Lower leg skin (tissue), 4 donors: Measurements from ENCODE around the gene C1orf35. TPM values are rescaled to one million over a fixed set of nuclear protein-coding genes. Genes with fewer than 3 reads are reported as not detected.

Source experiments
- DNase-seq, 2 donors: peaks; one replicate each; pipeline ENCODE4 v3.0.0-alpha.2; 2019; ENCODE audit warnings: low spot score in 2 of 2
- H3K4me3 ChIP-seq: fragments of 200-600 bp; sonication (generic); 2 replicates; pipeline ENCODE4 v1.5.1; 2017; ENCODE audit warnings: mild to moderate bottlenecking, low read depth; ENCODE audit not compliant: poor library complexity, severe bottlenecking
- POLR2A ChIP-seq, 2 donors: fragments of 450-650 bp; IDR thresholded peaks; one replicate each; pipeline ENCODE4 v1.6.1; 2016 to 2017; ENCODE audit warnings: antibody characterized with exemption in 2 of 2, mild to moderate bottlenecking in 1 of 2, moderate library complexity in 1 of 2
- WGBS, 2 donors: methylation state at CpG; one replicate each; pipeline ENCODE4 v1.1.5; 2018; 5-methylcytosine and 5-hydroxymethylcytosine counted together
- intact Hi-C: fragments of 100-400 bp; cut with DNase I; formaldehyde crosslinking; loops from one replicate; pipeline ENCODE4 v1.15.0; 2023; ENCODE audit warnings: low total_unique reads
- total RNA-seq, 4 donors: library from RNA; depleted of rRNA; stranded (reverse); fragments of >200 nt; gene quantifications; one replicate each; pipeline ENCODE4 v1.1.0, GENCODE V29; 2016
- TF ChIP-seq, protein P1 (sequence below), 3 donors: fragments of 450-650 bp; IDR thresholded peaks; one replicate each; pipeline ENCODE4 v1.5.1; 2016; ENCODE audit warnings: antibody characterized with exemption in 3 of 3, mild to moderate bottlenecking in 3 of 3, moderate library complexity in 2 of 3

C1orf35 gene
- total RNA-seq, 4 donors from 2014 or later, result 16.9 to 37.0 (median 31.3) TPM

DNA sequence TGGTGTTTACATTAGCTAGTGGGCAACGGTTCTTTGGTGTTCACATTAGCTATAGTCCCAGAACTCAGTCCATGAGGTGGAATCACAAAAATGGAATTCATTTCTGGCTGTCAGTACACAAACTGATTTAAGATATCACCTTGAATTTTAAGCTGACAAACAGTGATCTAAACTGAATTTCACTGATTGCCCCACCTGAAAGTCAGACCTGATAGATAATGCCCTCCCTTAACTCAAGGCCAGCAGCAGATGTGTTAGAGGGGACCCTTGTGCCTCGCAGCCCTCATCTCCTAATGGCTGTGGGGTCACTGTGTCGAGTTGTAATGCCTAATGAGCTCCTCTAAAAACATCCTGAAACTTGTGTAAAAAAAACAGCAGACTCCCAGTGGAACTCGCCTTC, 12.0 kb downstream of the C1orf35 start:
- no peak overlapping the region for H3K4me3 ChIP-seq
- 46 to 55% methylated on average over 4 of the region's 4 CpGs for WGBS, 2 donors
- DNase-seq, result no peak
- TF ChIP-seq, protein P1, sequence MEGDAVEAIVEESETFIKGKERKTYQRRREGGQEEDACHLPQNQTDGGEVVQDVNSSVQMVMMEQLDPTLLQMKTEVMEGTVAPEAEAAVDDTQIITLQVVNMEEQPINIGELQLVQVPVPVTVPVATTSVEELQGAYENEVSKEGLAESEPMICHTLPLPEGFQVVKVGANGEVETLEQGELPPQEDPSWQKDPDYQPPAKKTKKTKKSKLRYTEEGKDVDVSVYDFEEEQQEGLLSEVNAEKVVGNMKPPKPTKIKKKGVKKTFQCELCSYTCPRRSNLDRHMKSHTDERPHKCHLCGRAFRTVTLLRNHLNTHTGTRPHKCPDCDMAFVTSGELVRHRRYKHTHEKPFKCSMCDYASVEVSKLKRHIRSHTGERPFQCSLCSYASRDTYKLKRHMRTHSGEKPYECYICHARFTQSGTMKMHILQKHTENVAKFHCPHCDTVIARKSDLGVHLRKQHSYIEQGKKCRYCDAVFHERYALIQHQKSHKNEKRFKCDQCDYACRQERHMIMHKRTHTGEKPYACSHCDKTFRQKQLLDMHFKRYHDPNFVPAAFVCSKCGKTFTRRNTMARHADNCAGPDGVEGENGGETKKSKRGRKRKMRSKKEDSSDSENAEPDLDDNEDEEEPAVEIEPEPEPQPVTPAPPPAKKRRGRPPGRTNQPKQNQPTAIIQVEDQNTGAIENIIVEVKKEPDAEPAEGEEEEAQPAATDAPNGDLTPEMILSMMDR (IDR thresholded peaks at IDR 0.05), result no peak
- no peak for TF ChIP-seq POLR2A (IDR thresholded peaks at IDR 0.05)
- intact Hi-C loops, result no loop called here

DNA sequence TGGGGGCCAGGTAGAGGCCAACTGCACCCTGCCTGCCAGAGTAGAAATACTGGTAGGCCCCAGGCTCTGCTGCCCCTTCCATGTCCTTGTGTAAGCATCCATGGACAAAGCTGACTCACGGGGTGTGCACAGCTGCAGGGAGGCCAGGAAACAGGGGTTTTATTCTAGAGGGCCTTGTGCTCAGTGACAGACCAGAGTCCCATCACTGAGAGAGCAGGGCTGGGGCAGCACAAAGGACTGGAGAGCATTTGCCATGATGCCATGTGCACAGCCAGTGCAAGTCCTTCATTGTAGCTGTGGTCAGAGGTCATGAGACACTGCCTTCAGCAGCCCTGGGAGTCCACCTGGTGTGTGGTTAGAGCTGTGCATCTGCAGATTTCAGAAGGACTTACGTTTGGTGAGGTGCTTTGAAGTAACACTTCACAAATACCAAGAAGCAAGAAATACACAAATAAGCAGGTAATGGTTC, 12.5 kb downstream of the C1orf35 start:
- peak in 1 of 2 donors; percentile 68 for DNase-seq
- 28 to 30% methylated on average over 2 of the region's 2 CpGs for WGBS, 2 donors
- intact Hi-C loops, result no loop called here
- H3K4me3 ChIP-seq, result no peak overlapping the region
- TF ChIP-seq POLR2A (IDR thresholded peaks at IDR 0.05), result no peak
- TF ChIP-seq, protein P1 (IDR thresholded peaks at IDR 0.05), result no peak

DNA sequence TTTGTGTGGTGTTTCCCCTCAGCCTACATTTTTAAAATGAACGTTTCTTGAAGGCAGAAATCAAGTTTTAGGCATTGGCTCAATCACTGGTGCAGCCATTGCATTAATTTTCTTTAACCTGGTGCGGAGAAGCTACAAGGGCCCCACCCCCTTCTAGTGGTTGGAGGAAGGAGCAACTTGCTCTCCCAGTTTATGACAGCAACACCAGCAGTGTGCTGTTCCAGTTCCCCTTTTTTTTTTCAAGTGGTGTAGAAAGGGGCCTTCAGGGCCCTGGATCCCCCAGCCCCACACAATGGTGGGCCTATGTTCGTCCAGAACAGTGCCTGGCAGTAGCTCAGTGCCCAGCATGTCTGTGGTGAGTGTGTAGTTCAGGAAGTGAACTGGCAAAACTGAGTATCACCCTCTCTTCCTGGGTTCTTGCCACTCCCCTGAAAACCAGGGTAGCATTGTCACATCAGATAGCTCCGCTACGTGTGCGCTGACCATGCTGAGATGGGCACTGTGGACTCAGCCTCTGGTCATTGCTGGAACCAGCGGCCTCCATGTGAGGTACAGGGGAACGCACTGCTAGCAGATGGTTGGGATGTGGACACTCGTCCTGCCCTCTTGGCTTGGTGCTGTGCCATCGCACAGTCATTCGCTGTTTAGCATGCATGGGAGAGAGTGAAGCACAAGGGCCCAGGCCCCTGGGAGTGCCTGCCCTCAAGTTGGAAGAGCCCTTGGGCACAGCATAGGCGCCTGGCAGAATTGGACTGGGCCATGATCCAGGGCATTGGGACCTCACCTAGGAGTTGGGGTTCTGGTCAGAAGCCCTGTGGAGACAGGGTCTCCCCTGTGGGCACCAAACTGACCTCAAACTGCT, 13.4 kb downstream of the C1orf35 start:
- 53 to 54% methylated on average over 12 of the region's 12 CpGs for WGBS, 2 donors
- intact Hi-C loops, result no loop called here
- H3K4me3 ChIP-seq, result no peak overlapping the region
- DNase-seq, result no peak
- TF ChIP-seq, protein P1 (IDR thresholded peaks at IDR 0.05), result no peak
- TF ChIP-seq POLR2A (IDR thresholded peaks at IDR 0.05), result no peak

DNA sequence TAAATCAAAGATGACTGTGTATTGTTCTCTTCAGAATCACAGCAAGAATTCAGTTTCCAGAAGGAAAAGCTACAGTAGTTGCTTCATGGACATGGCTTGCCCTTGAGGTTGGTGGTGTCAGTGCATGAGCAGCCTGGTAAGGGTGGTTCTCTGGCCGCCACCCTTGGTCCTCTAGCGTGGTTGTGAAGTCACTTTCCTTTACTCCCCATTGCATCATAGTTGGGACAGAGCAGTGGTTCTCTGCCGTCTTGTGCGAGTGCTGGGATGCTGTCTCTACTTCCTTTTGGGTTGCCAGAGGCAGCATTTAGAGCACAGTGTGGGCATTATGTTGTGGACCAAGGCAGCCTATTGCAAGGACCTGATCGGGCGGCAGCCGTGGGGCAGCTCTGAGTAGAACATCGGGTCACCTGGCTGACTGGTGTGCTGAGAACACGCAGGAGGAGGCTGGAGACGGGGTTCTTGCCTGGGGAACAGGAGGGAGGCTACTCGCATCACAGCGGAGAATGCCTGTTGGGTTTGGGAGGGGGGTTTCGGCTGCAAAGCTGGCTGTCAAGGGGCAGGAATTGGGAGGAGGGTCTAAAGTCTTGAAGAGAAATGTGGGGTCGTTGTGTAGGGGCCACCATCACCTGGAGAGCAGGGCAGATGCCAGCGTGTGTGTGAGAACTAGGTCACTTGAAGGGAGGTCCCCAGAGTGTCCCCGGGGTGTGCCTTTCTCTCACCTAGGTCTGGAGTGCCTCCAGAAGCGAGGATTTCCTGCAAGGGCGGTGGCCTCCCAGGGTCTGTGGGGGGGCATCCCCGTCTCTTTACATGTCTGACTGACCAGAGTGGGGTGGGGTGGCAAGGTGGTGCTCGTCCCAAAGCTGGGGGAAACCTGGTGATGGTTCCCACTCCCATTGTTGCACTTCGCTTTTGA, 14.3 kb downstream of the C1orf35 start:
- intact Hi-C loops, result no loop called here
- no peak for DNase-seq
- 51 to 60% methylated on average over 21 of the region's 21 CpGs for WGBS, 2 donors
- no peak for TF ChIP-seq POLR2A (IDR thresholded peaks at IDR 0.05)
- TF ChIP-seq, protein P1 (IDR thresholded peaks at IDR 0.05), result no peak
- no peak overlapping the region for H3K4me3 ChIP-seq

DNA sequence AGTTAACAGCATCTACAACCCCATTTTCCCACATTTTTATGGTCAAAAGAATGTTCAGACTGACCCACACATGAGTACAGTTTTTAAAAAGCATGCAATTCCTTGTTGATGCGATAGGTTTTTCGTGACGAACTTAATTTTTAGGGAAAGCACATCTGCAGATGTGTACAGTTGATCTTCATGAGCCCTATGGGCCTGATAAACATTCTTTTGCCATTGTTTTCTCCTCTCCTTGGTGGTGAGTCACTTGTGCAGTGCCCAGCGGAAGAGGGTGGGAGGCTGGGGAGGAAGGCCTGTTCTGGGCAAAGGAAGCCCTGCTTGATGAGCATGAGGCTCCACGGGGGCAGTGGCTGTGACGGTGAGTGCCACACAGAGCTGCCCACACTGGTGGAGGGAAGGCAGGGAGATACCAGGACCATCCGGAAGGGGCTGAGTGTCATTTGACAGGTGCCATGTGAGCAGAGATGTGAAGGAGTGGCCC, 15.3 kb downstream of the C1orf35 start:
- no peak overlapping the region for H3K4me3 ChIP-seq
- 35 to 46% methylated on average over 7 of the region's 7 CpGs for WGBS, 2 donors
- DNase-seq, result no peak
- TF ChIP-seq POLR2A (IDR thresholded peaks at IDR 0.05), result no peak
- TF ChIP-seq, protein P1 (IDR thresholded peaks at IDR 0.05), result no peak
- intact Hi-C loops, result no loop called here
